Fibroblast of mammary gland (primary cell): ENCODE data around the gene INTS13.
"Not testable (repeated sequence)": the region's sequence is repeated elsewhere in the genome, so short reads cannot be mapped to it uniquely, and the experiment has no call there.

Experiments used
- DNase-seq: peaks from one replicate; pipeline ENCODE4 v3.0.0-alpha.2; 2010; ENCODE audit warnings: low read depth
- H3K4me3 ChIP-seq: 2 replicates; pipeline ENCODE4 v1.5.1; 2011; ENCODE audit warnings: low read depth, mild to moderate bottlenecking, low read length, moderate library complexity; ENCODE audit not compliant: control insufficient read depth
- TF ChIP-seq, protein P1 (sequence below): conservative IDR thresholded peaks from 2 replicates; pipeline ENCODE4 v1.5.1; 2011; ENCODE audit warnings: low read depth, low read length, inconsistent platforms; ENCODE audit not compliant: control insufficient read depth, insufficient read depth

Gene INTS13

DNA sequence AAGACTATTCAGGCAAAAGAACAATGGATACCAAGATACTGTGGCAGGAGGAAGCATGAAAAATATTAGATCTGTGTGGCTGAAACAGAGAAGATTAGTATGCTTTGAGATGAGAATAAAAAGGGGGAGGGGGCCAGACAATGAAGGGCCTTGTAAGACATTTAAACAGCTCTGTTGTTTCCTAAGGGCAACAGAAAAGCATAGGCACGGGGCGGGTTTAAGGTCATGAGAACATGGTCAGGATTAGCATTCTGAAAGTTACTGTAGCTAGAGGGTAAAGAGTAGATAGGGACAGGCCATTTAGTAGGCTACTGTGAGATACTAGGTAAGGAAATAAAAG is 18.6 kb downstream of the INTS13 start:
- TF ChIP-seq, protein P1, sequence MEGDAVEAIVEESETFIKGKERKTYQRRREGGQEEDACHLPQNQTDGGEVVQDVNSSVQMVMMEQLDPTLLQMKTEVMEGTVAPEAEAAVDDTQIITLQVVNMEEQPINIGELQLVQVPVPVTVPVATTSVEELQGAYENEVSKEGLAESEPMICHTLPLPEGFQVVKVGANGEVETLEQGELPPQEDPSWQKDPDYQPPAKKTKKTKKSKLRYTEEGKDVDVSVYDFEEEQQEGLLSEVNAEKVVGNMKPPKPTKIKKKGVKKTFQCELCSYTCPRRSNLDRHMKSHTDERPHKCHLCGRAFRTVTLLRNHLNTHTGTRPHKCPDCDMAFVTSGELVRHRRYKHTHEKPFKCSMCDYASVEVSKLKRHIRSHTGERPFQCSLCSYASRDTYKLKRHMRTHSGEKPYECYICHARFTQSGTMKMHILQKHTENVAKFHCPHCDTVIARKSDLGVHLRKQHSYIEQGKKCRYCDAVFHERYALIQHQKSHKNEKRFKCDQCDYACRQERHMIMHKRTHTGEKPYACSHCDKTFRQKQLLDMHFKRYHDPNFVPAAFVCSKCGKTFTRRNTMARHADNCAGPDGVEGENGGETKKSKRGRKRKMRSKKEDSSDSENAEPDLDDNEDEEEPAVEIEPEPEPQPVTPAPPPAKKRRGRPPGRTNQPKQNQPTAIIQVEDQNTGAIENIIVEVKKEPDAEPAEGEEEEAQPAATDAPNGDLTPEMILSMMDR, result no peak
- no peak overlapping the region for H3K4me3 ChIP-seq
- no peak for DNase-seq

DNA sequence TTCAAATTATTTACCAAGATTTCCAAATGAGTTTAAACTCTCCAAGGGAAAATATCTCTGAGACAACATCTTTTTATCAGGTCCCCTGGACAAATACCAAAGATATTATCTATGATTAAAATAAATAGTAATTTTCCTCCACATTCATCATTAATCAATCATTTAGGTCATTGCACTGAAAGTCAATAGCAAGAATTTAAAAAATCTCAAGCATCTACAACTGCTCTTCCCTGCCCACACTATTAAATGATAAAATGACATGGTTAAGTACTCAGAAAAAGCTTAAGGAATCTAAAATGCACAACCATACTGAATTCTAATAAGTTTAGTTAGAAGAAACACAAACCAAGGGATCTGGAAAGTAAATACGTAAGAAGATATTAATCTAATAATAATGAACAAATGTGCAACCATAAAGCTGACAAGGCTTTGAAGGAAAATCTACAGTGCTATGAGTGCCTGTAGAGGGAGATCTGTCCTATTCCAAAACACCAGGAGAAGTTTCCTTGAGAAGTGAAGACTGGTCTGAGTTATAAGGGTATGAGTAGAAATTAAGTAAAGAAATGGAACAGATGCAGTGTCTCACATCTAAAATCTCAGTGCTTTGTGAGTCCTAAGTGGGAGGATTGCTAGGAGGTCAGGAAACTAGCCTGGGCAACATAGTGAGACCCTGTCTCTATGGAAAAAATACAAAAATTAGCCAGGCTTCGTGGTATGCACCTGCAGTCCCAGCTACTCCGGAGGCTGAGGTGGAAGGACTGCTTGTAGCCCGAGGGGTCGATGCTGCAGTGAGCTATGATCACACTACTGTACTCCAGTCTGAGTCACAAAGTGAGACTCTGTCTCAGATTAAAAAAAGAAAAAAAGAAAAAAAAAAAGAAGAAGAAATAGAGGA is 19.2 kb downstream of the INTS13 start:
- no peak for DNase-seq
- H3K4me3 ChIP-seq, result no peak overlapping the region
- TF ChIP-seq, protein P1, result no peak

DNA sequence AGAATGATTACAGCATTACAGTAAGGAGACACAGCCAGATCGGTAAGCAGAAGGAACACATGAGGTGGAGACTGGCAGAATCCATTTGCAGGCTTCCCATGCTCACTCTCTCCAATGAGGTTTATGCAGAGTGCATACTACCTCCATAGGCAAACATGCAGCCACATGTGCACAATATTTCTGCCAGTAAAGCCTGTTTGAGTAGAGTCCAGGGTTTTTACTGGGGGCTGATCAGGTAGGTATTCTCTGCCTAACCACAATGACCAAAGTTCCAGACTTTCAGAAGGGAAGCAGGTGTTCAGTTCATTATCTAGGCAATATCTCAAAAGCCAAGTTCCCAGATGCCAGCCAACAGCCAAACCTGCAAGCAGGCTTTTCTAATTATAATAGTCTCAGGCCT is 31.1 kb downstream of the INTS13 start:
- no peak overlapping the region for H3K4me3 ChIP-seq
- TF ChIP-seq, protein P1, result no peak
- DNase-seq, result no peak

DNA sequence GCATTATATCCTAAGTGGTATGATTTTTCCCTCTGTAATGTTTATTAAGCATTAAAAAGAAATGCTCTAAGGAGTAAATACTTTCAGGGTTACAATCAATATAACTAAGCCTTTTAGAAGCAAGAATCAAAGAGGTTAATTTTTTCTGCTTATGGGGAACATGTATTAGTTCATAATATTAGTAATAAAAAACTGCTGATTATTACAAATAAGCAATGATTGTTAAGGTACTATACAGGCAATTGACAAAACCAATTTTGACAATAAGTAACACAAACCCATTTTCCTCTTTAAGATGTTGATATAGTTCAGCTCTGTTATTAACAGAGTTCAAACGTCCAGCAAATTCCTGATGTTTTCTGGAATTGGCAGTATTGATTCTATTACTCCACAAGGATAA is 31.8 kb downstream of the INTS13 start:
- DNase-seq, result no peak
- no peak overlapping the region for H3K4me3 ChIP-seq
- TF ChIP-seq, protein P1, result no peak

DNA sequence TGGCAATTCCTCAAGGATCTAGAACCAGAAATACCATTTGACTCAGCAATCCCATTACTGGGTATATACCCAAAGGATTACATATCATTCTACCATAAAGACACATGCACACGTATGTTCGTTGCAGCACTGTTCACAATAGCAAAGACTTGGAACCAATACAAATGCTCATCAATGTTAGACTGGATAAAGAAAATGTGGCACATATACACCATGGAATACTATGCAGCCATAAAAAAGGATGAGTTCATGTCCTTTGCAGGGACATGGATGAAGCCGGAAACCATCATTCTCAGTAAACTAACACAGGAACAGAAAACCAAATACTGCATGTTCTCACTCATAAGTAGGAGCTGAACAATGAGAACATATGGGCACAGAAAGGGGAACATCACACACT is 34.4 kb downstream of the INTS13 start:
- H3K4me3 ChIP-seq, DNase-seq: not testable (repeated sequence)

DNA sequence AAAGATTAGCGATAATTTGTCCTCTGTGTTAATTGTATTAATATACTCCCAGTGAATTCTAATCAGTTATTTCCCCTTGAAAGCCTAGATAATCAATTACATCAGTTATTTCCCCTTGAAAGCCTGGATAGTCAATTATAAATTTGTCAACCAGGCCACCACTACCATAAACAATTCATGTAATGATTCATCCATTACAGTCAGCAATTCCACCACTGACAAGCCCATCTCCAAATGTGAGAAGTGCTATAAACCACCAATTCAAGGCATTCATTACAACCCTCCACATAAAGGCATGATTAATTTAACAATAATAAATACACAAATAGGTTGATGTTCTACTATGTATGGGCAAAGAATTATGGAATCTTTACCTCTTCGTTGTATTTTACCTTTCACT is 40.9 kb downstream of the INTS13 start:
- no peak for DNase-seq
- no peak overlapping the region for H3K4me3 ChIP-seq
- TF ChIP-seq, protein P1, result no peak

DNA sequence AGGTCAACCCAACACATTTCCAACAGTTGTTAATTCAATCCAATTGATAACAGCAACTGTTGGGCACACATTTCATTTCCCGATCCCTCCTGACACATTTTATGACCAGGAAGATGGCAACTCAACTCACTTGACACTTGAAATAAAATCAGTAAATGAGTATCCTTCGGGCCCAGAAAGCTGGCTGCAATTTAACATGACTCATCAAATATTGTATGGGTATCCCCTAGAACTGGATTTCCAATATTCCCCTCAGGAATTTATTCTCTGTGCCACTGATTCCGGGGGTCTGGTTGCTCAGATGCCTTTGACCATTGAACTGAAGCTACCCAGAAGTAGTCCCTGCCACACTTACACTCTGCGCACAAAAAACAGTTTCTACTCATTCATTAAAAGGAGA is 42.1 kb downstream of the INTS13 start:
- H3K4me3 ChIP-seq, result no peak overlapping the region
- TF ChIP-seq, protein P1, result no peak
- DNase-seq, result no peak
